T-cell (primary cell): ENCODE results near the gene MOSPD3. TPM values are rescaled to one million over a fixed set of nuclear protein-coding genes. Genes with fewer than 3 reads are reported as not detected.

Source experiments
- ATAC-seq, 4 experiments: fragments of 200-7000 bp in 3 of 4; fragments of 150-1000 bp in 1 of 4; cut with Tn5 transposase; replicated peaks in 1 of 4; 1 replicate in 3 of 4; 2 replicates in 1 of 4; pipeline ENCODE4 v1.10.0; 2021; ENCODE audit warnings: moderate library complexity in 3 of 4, mild to moderate bottlenecking in 2 of 4, moderate number of reproducible peaks in 1 of 4
- CTCF ChIA-PET, 2 donors: fragments of 300-600 bp; sonication (Branson Sonifier 250); formaldehyde crosslinking; loops; one replicate each; lab custom pipeline; 2022; ENCODE audit warnings: antibody characterized with exemption in 2 of 2; lab: Charles Lee
- POLR2A ChIA-PET, 2 donors: fragments of 300-600 bp; sonication (Branson Sonifier 250); formaldehyde crosslinking; loops; one replicate each; lab custom pipeline; 2022; ENCODE audit warnings: antibody characterized with exemption in 2 of 2; lab: Charles Lee
- DNase-seq, 35 experiments: peaks; one replicate each; pipeline versions ENCODE4 v3.0.0 to v3.0.0-alpha.2; 2013 to 2023
- H3K27ac ChIP-seq: one replicate; pipeline ENCODE4 v1.5.1; 2013; ENCODE audit warnings: low read length
- H3K27me3 ChIP-seq, 2 experiments: replicated peaks in 1 of 2; 1 replicate in 1 of 2; 2 replicates in 1 of 2; pipeline versions ENCODE4 v1.6.1 to v1.7.0; 2013; ENCODE audit warnings: low read length in 1 of 2, mixed read lengths in 1 of 2; ENCODE audit not compliant: control insufficient read depth in 2 of 2, insufficient read depth in 2 of 2; ENCODE audit errors: extremely low read depth in 1 of 2
- H3K36me3 ChIP-seq, 2 donors: 1 replicate in 1 of 2; 2 replicates in 1 of 2; pipeline versions ENCODE4 v1.6.1 to v1.7.0; 2013; ENCODE audit warnings: low read length in 1 of 2; ENCODE audit not compliant: control insufficient read depth in 2 of 2, insufficient read depth in 1 of 2; ENCODE audit errors: extremely low read depth in 1 of 2
- H3K4me1 ChIP-seq, 2 experiments: 1 replicate in 1 of 2; 2 replicates in 1 of 2; pipeline versions ENCODE4 v1.6.1 to v1.7.0; 2013; ENCODE audit warnings: low read length in 2 of 2, mixed read lengths in 1 of 2; ENCODE audit not compliant: insufficient read depth in 2 of 2, control insufficient read depth in 1 of 2; ENCODE audit errors: extremely low read depth in 1 of 2
- H3K4me3 ChIP-seq, 2 donors: 1 replicate in 1 of 2; 2 replicates in 1 of 2; pipeline versions ENCODE4 v1.5.1 to v1.7.0; 2013; ENCODE audit warnings: mild to moderate bottlenecking in 2 of 2, low read length in 1 of 2, moderate library complexity in 1 of 2; ENCODE audit not compliant: control insufficient read depth in 1 of 2; ENCODE audit errors: extremely low read depth in 1 of 2
- H3K9me3 ChIP-seq: 2 replicates; pipeline ENCODE4 v1.7.0; 2013
- H3K27ac Mint-ChIP-seq, 2 donors: one replicate each; pipeline ENCODE4 v1.8.0; 2020 to 2021; ENCODE audit warnings: mild to moderate bottlenecking in 2 of 2, mixed read lengths in 2 of 2
- H3K27me3 Mint-ChIP-seq, 2 donors: one replicate each; pipeline ENCODE4 v1.8.0; 2021 to 2022; ENCODE audit warnings: mixed read lengths in 2 of 2
- H3K36me3 Mint-ChIP-seq: one replicate; pipeline ENCODE4 v1.8.0; 2021; ENCODE audit warnings: mixed read lengths
- H3K4me1 Mint-ChIP-seq, 3 donors: one replicate each; pipeline ENCODE4 v1.8.0; 2020 to 2022; ENCODE audit warnings: mixed read lengths in 3 of 3, mild to moderate bottlenecking in 1 of 3
- H3K4me3 Mint-ChIP-seq, 3 donors: one replicate each; pipeline ENCODE4 v1.8.0; 2020 to 2022; ENCODE audit warnings: mild to moderate bottlenecking in 3 of 3, mixed read lengths in 3 of 3, moderate library complexity in 3 of 3
- H3K9me3 Mint-ChIP-seq, 3 donors: one replicate each; pipeline ENCODE4 v1.8.0; 2020 to 2022; ENCODE audit warnings: mixed read lengths in 3 of 3
- WGBS: methylation state at CpG from one replicate; pipeline ENCODE4 v1.1.5; 2013; ENCODE audit warnings: missing lambda C conversion rate; ENCODE audit not compliant: insufficient coverage; 5-methylcytosine and 5-hydroxymethylcytosine counted together
- total RNA-seq, 35 experiments: library from RNA in 6 of 35; stranded (reverse) in 6 of 35; fragments of 120-200 nt in 1 of 35; gene quantifications; one replicate each; pipeline versions ENCODE4 v1.2.1 to v1.2.4 and lab custom pipeline; 2013 to 2026

The MOSPD3 gene
- total RNA-seq, 5 donors from 2014 or later (not counting 1 experiment from before 2014, with no cell fraction given): 10.9 to 19.0 (median 16.3) TPM

DNA sequence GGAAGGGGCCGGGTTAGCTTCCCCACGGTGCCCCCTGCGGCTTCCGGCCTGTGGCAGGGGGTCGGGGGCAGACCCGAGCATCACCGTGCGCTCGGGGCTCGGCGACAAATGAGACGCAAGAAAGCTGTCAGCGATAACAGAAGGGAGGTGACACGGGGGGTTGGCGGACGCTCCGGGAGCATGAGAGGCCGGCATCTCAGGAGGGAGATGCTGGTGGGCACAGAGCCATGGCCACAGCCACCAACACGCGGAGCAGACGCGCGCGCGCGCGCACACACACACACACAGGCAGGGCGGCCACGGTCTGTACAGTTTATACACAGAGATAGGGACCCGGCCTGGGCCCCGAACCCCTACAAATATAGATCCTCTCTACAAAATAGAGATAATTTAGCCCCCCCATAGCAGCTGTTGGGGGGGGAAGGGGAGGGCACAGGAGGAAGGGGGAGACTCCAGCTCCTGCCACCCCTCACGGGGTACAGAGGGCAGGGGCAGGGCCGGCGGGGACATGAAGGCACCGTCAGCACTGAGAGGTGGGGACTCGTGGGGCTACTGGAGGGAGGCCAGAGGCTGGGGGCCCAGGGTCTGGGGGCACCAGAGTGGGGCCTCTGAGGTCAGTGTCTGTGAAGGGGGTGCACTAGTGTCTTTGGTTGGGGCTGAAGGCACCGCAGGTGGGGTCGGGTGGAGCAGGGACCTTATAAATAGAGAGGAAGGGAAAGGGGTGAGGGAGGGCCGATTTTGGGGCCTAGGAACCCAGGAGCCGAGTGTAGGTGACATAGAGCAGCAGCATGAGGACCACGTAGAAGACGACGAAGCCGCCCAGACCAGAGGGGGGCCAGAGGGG, 37.8 kb upstream of the MOSPD3 start:
- 91% methylated on average over 12 of the region's 44 CpGs for WGBS
- ATAC-seq: no peak
- H3K4me1 ChIP-seq: peaks cover 10 to 48% of the 10 kb centered on the region in 2 experiments
- no peak for DNase-seq
- H3K27ac ChIP-seq: no peak overlapping the region
- peaks cover 25% of the 10 kb centered on the region for H3K36me3 Mint-ChIP-seq
- H3K4me3 Mint-ChIP-seq: no peak overlapping the region
- peaks cover 0 to 2% of the 10 kb centered on the region in 2 experiments for H3K27me3 ChIP-seq
- H3K4me1 Mint-ChIP-seq: peaks cover 13 to 22% (median 19%) of the 10 kb centered on the region in 3 donors
- ChIA-PET POLR2A (no interaction called here), CTCF (interaction anchor here (0.5 to 0.6 kb wide), 3 partner anchors 14 to 118 kb away, joined by 3 to 6 read pairs (median 5); no protein-coding TSS in a partner anchor)
- peaks cover 40 to 66% of the 10 kb centered on the region in 2 donors for H3K36me3 ChIP-seq
- no peaks in the 10 kb centered on the region for H3K9me3 ChIP-seq
- no peak overlapping the region for H3K27ac Mint-ChIP-seq
- H3K27me3 Mint-ChIP-seq: no peaks in the 10 kb centered on the region
- H3K4me3 ChIP-seq: no peak overlapping the region
- H3K9me3 Mint-ChIP-seq: no peaks in the 10 kb centered on the region

DNA sequence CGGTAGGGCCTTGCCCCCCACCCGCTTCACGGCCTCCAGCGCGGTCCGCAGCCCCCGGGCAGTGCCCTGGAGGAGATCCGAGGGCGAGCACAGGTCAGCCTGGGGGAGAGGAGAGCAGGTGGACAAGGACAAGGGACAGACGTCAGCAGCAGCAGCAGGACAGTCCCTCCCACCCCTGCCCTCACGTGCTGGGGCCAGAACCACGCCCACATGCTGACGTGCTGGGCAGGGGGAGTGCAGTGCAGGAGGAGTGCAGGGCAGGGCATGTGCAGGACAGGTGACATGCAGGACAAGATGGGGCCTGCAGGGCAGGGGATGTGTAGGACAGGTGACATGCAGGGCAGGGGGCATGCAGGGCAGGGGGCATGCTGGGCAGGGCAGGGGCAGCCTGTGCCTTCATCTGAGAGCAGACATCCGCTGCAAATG, 37.1 kb upstream of the MOSPD3 start:
- POLR2A ChIA-PET: no interaction called here
- 90% methylated on average over 13 of the region's 14 CpGs for WGBS
- peaks cover 41 to 73% of the 10 kb centered on the region in 2 donors for H3K36me3 ChIP-seq

DNA sequence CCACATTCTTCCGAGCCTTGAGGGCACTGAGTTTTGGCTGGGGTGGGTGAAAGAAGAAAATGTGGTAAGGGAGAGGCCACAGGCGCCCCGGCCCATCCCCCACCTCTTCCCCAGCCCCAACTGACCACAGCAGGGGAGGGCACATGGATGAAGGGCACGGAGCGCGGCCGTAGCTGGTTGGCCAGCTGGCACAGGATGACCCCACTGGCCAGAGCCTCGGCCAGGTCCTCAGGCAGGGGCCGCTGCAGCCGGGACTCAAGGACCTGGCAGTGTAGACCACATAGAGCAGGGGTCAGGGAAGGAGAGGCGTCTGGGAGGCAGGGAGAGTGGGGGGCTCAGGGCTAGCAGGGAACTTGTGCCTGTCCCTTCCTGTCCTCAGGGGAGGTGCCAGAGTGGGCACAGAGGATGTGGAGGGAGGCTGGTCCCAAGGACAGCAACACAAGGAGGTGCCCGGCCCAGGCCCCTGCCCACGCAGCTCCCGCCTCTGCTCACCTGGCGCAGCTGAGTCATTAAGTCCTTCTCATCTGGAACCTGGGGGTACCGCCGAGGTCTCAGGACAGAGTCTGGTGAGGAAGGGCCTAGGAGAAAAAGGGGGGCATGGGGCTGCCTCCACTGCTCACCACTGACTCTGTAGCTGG, 36.5 kb upstream of the MOSPD3 start:
- Histone ChIP-seq H3K27ac (no peak overlapping the region), H3K4me1 (peaks cover 12 to 44% of the 10 kb centered on the region in 2 experiments), H3K36me3 (peaks cover 47 to 79% of the 10 kb centered on the region in 2 donors), H3K27me3 (peaks cover 0 to 2% of the 10 kb centered on the region in 2 experiments), H3K4me3 (no peak overlapping the region), H3K9me3 (no peaks in the 10 kb centered on the region)
- Mint-ChIP-seq H3K27ac (no peak overlapping the region), H3K9me3 (no peaks in the 10 kb centered on the region), H3K27me3 (no peaks in the 10 kb centered on the region), H3K4me3 (no peak overlapping the region), H3K36me3 (peaks cover 25% of the 10 kb centered on the region), H3K4me1 (peaks cover 13 to 17% (median 15%) of the 10 kb centered on the region in 3 donors)
- WGBS: 86% methylated on average over 10 of the region's 17 CpGs
- no peak for ATAC-seq
- CTCF ChIA-PET: interaction anchor here (0.6 kb wide), 2 partner anchors 17 to 21 kb away, joined by 5 to 6 read pairs; no protein-coding TSS in a partner anchor
- POLR2A ChIA-PET: no interaction called here
- no peak for DNase-seq

More for the DNA sequence above, 37.1 kb upstream of the MOSPD3 start:
- Mint-ChIP-seq H3K27me3 (no peaks in the 10 kb centered on the region), H3K4me3 (no peak overlapping the region), H3K36me3 (peaks cover 25% of the 10 kb centered on the region), H3K9me3 (no peaks in the 10 kb centered on the region), H3K4me1 (peaks cover 13 to 21% (median 19%) of the 10 kb centered on the region in 3 donors), H3K27ac (no peak overlapping the region)
- peaks cover 8 to 48% of the 10 kb centered on the region in 2 experiments for H3K4me1 ChIP-seq
- CTCF ChIA-PET: interaction anchor here in 1 of 2 donors (0.6 kb wide), 1 partner anchor 14 kb away, joined by 3 read pairs; no protein-coding TSS in a partner anchor
- DNase-seq (no peak), ATAC-seq (no peak)
- H3K4me3 ChIP-seq: no peak overlapping the region
- H3K27me3 ChIP-seq: peaks cover 0 to 2% of the 10 kb centered on the region in 2 experiments
- H3K27ac ChIP-seq: no peak overlapping the region
- no peaks in the 10 kb centered on the region for H3K9me3 ChIP-seq

DNA sequence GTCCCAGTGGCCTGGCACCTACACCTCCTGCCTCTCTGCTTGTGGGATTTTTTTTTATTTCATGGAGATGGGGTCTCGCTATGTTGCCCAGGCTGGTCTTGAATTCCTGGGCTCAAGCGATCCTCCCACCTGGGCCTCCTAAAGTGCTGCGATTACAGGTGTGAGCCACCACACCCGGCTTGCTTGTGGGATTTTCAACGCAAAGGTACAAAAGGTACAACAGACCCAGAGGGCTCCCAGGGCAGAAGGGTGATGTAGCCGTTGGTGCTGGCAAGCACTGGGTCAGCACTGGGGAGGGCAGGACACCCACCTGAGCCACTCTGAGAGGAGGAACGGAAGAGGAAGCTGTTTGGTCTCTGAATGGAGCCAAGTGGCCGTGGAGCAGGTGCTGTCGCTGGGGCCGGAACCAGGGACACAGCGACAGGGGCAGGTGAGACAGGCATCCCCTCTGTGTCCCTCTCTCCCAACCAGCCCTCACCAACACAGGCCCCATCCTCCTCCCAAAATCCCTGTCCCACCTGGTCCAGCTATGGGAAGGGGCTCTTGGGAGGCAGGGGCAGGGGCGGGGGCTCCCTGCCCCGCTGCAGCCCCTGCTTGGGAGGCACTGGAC, 35.9 kb upstream of the MOSPD3 start:
- Histone ChIP-seq H3K27ac (no peak overlapping the region), H3K36me3 (peaks cover 52 to 86% of the 10 kb centered on the region in 2 donors), H3K4me1 (peaks cover 13 to 44% of the 10 kb centered on the region in 2 experiments), H3K4me3 (no peak overlapping the region), H3K9me3 (no peaks in the 10 kb centered on the region), H3K27me3 (peaks cover 0 to 2% of the 10 kb centered on the region in 2 experiments)
- Mint-ChIP-seq H3K27ac (peak overlapping the region in 1 of 2 donors; percentile 39), H3K4me1 (peaks cover 11 to 13% (median 12%) of the 10 kb centered on the region in 3 donors), H3K27me3 (no peaks in the 10 kb centered on the region), H3K9me3 (no peaks in the 10 kb centered on the region), H3K36me3 (peaks cover 29% of the 10 kb centered on the region), H3K4me3 (no peak overlapping the region)
- ChIA-PET POLR2A (interaction anchor here in 1 of 2 donors (0.6 kb wide), 1 partner anchor 18 kb away, joined by 8 read pairs; no protein-coding TSS in a partner anchor), CTCF (no interaction called here)
- 92% methylated on average over 6 of the region's 13 CpGs for WGBS
- DNase-seq: no peak
- no peak for ATAC-seq

DNA sequence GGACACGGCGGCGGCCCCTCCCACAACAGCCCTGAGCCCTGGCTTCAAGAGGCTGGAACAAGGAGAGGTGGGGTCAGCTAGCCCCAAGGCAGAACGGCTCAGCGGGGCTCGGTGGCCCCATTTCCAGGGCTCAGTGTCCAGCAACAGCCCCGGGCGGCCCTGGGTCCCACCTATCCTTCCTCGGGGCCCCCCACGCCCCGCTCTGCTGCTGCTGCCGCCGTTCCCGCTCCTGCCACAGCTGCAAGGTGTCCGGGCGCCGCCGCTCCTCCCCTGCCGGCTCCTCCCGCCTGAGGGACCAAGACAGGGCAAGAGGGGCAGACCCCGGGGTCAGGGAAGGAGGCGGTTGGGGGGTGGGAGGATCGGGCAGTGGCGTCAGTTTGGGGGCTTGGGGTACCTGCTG, 35.2 kb upstream of the MOSPD3 start:
- H3K4me3 Mint-ChIP-seq: no peak overlapping the region
- peaks cover 0 to 2% of the 10 kb centered on the region in 2 experiments for H3K27me3 ChIP-seq
- no peak overlapping the region for H3K27ac Mint-ChIP-seq
- no peak overlapping the region for H3K27ac ChIP-seq
- H3K36me3 Mint-ChIP-seq: peaks cover 25% of the 10 kb centered on the region
- ATAC-seq: no peak
- CTCF ChIA-PET: interaction anchor here in 1 of 2 donors (0.6 kb wide), 1 partner anchor 524 kb away, joined by 10 read pairs; no protein-coding TSS in a partner anchor
- 98% methylated on average over 20 of the region's 24 CpGs for WGBS
- H3K4me3 ChIP-seq: no peak overlapping the region
- H3K9me3 ChIP-seq: no peaks in the 10 kb centered on the region
- peaks cover 17 to 44% of the 10 kb centered on the region in 2 experiments for H3K4me1 ChIP-seq
- H3K4me1 Mint-ChIP-seq: peaks cover 6 to 7% (median 7%) of the 10 kb centered on the region in 3 donors
- no peaks in the 10 kb centered on the region for H3K9me3 Mint-ChIP-seq
- DNase-seq: no peak
- H3K27me3 Mint-ChIP-seq: no peaks in the 10 kb centered on the region
- peaks cover 58 to 92% of the 10 kb centered on the region in 2 donors for H3K36me3 ChIP-seq
- POLR2A ChIA-PET: no interaction called here
